Stimulated activated CD4-positive, alpha-beta T cell treated with anti-CD3 and anti-CD28 coated beads, TNF-alpha, amount 100 ng/mL, for 4 hours (primary cell): ENCODE results near the gene GET4.
"Not testable (repeated sequence)": the region's sequence is repeated elsewhere in the genome, so short reads cannot be mapped to it uniquely, and the experiment has no call there.

Experiments used
- DNase-seq, 3 experiments: peaks; one replicate each; pipeline ENCODE4 v3.0.0-alpha.2; 2020; ENCODE audit warnings: low read depth in 3 of 3

The GET4 gene

DNA sequence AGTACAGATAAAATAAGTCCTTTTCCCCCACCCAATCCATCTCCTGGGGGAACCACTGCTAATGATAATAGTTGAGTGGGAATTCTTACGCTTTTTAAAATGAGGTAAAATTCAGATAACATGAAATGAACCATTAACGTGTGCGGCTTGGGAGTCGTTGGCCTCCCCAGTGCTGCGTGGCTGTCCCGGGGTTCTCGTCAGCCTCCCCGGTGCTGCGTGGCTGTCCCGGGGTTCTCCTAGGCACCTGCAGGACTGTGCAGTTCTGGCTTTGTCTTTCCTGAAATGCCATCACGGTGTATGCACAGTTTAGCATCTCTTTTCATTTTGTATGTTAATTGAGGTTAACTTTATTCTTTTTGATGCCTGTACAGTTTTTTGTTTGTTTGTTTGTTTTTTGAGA lies 30.6 kb upstream of the GET4 start:
- no peak for DNase-seq

- DNase-seq, result not testable (repeated sequence)
Observed at GRCh38 chr7:846958-847650, 29.2 kb upstream of the GET4 start.

GRCh38 chr7:847728-848127 lies 28.6 kb upstream of the GET4 start:
- not testable (repeated sequence) for DNase-seq

DNA sequence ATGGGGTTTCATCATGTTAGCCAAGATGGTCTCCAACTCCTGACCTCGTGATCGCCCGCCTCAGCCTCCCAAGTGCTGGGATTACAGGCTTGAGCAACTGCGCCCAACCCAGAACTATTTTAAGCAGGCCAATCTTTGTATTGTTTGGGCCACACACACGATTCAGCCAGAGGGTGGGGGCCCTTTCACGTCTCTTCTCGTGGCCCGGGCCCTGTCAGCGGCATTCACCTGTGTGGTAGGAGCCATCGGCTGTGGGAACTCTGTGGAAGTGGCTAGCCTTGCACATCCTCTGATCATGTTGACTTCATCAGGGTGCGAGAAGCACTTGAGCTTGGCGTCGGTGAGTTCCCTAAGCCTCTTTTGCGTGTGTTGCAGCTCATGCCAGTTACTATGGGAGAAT lies 27.2 kb upstream of the GET4 start:
- DNase-seq, result no peak

DNA sequence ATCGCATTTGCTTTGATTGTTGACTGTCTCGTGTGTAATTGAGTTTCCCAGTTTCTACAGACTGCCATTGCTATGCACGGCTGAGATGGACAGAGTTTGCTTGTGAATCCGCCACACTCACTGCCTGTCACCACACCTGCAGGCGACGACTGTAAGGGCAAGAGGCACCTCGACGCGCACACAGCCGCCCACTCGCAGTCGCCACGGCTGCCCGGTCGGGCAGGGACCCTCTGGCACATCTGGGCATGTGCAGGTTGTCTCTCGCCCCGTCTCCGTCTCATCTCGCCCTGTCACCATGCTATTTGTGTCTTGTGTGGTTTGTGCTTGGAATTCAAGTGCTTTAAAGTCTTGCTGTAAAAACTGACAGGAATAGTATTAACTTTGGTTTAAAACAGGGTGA lies 26.6 kb upstream of the GET4 start:
- no peak for DNase-seq

GRCh38 chr7:851204-851603 lies 25.1 kb upstream of the GET4 start:
- DNase-seq, result no peak

- no peak for DNase-seq
Observed at GRCh38 chr7:853366-854117, 22.8 kb upstream of the GET4 start.

DNA sequence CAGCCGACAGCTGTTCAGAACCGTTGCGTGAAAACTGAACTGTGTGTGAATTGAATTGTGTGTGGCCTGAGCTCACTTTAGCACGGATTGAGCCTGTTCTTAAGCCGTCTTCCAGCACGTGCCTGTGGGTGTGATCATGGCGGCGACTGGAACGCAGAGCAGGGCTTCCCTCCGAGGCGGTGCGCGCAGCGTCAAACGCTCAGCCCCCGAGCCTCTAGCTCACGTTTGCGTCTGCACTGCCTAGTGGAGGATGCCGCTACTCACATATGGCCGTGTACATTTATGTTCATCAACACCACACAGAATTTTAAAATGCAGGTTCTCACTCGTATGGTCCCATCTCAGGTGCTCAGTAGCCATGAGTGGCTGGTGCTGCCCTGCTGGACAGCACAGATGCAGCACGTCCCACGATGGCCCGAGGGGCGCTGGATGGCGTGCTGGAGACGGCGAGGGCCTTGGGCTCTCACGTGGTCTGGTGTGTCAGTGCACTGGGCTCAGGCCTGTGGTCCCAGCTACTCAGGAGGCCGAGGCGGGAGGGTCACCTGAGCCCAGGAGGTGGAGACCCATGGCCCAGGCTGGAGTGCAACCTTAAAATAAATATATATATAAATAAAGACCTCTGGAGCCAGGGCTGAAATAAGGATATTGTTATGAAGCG lies 22.1 kb upstream of the GET4 start:
- no peak for DNase-seq

DNA sequence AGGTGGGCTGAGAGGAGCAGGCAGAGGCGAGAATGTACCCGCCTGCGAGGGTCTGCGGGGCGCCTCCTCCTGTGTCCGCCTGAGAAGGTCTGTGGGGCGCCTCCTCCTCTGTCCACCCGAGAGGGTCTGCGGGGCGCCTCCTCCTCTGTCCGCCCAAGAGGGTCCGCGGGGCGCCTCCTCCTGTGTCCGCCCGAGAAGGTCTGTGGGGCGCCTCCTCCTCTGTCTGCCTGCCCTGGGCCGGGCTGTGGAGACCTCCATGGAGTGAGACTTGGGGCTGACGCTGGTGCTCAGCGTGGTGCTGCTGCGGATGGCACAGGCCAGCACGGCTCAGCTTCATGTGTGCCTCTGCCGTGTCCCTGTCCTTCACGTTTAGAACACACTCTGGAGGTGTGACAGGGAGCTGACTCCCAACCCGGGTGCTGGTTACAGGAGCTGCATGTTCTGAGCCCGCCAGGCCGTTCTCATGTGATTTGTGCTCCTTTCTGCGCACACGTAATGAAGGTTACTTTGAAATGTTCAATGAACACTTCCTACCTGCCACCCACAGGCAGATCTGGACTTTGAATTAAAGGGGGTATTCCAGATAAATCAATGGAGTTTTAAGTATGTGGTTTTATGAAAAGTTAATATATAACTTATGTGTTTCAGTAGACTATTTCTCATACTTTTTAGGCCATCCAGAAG lies 20.5 kb upstream of the GET4 start:
- no peak for DNase-seq

DNA sequence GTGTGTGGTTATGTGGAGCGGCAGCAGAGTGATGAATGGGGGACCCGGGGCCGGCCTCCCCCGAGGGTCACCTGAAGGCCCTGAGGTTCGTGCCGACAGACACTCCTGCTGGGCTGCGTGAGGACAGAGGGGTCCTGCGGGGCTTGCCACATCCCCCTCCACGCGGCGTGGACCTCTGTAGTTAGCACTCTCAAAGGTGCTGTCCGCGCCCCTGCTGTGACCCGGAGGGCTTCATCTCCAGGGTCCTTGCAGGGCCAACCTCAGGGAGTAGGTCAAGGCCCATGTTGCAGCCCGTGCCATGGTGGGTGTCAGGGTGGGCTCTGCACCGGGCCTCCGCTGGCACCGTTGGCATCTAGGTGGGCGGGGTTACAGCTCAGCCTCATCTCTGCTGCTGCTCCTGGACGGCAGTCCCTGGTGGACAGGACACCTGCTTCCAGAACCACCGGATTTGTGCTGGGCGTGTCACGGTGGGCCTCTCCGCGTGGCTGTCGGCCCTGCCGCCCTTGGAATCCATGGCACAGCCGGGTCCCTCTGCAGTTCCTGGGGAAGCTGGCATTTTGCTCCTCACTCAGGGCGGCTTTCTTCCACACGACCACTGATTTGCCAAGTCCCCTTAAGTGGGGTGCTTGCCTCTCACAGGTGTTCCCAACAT lies 19.8 kb upstream of the GET4 start:
- DNase-seq, result no peak

GRCh38 chr7:857661-858060 lies 18.7 kb upstream of the GET4 start:
- DNase-seq, result no peak

GRCh38 chr7:859359-860030 lies 16.9 kb upstream of the GET4 start:
- no peak for DNase-seq

DNA sequence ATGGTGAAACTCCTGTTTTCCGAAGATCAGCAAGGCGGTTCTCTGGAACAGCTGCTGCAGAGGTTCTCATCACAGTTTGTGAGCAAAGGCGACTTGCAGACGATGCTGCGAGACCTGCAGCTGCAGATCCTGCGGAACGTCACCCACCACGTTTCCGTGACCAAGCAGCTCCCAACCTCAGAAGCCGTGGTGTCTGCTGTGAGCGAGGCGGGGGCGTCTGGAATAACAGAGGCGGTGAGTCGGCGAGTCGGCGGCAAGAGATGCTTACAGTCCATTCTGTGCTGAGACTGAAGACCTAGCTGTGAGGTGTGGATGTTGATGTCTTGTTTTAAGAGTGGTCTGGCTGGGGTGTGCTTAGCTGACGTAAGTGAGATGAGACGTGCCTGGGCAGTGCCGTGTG lies 16.2 kb upstream of the GET4 start:
- DNase-seq, result no peak

GRCh38 chr7:861222-861621 lies 15.1 kb upstream of the GET4 start:
- DNase-seq, result no peak

GRCh38 chr7:862157-862556 lies 14.2 kb upstream of the GET4 start:
- no peak for DNase-seq

DNA sequence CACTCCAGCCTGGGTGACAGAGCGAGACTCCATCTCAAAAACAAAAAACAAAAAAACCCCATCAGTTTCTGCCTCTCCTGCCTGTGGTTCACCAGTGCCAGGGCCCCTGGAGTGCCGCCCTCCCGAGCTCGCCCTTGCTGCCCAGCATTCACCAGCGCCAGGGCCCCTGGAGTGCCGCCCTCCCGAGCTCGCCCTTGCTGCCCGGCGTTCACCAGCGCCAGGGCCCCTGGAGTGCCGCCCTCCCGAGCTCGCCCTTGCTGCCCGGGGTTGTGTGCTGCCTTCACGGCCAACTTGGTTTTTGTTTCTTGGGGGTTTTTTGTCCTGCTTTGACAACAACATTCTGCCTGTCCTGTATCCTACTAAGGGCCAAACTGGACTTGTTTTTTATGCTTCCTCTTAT lies 13.2 kb upstream of the GET4 start:
- DNase-seq, result no peak

DNA sequence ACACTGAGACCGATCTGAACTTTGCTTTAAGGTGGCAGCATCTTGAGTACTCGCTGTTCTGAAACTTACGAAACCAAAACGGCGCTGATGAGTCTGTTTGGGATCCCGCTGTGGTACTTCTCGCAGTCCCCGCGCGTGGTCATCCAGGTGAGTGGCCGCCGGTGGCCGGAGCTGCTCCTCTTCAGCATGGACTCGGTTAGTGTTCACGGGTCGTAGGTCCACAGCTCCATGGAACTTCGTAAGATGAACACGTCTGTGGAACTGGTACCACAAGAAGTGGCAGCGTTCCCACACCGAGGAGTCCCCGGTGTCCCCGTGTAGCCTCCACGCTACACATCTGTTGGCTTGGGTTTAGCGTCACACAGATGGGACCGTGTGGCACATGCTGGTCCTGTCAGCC lies 10.4 kb upstream of the GET4 start:
- no peak for DNase-seq

GRCh38 chr7:867001-867405 lies 9.4 kb upstream of the GET4 start:
- DNase-seq, result no peak

- DNase-seq, result no peak
Observed at GRCh38 chr7:867406-868188, 8.8 kb upstream of the GET4 start.

GRCh38 chr7:868189-868486 lies 8.2 kb upstream of the GET4 start:
- no peak for DNase-seq

DNA sequence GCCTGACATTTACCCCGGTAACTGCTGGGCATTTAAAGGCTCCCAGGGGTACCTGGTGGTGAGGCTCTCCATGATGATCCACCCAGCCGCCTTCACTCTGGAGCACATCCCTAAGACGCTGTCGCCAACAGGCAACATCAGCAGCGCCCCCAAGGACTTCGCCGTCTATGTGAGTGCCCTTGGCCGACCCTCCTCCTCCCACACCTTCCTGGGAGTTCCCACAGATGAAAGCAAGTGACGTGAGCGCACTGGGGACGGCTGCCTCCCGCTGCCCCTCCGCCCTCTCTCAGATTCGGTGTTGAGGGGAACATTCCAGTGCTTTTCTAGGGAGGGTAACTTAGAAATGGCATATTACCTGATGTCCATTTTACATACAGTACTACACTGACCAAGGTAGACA lies 7.0 kb upstream of the GET4 start:
- DNase-seq, result no peak
